HEK293 (cell line): ENCODE results near the gene SERTAD2.

Experiments
- ATF2 ChIP-seq: fragments of 450-650 bp; formaldehyde crosslinking; IDR thresholded peaks from 2 replicates; pipeline ENCODE4 v1.5.1; 2016; ENCODE audit warnings: missing biosample characterization, missing genetic modification characterization, low read depth
- HIC1 ChIP-seq: fragments of 450-650 bp; formaldehyde crosslinking; IDR thresholded peaks from 2 replicates; pipeline ENCODE4 v1.5.1; 2016; ENCODE audit warnings: missing biosample characterization, missing genetic modification characterization
- KLF1 ChIP-seq: fragments of 450-650 bp; formaldehyde crosslinking; IDR thresholded peaks from 2 replicates; pipeline ENCODE4 v1.5.1; 2016; ENCODE audit warnings: missing biosample characterization, missing genetic modification characterization
- KLF8 ChIP-seq: fragments of 450-650 bp; formaldehyde crosslinking; IDR thresholded peaks from 2 replicates; pipeline ENCODE4 v1.5.1; 2016; ENCODE audit warnings: missing biosample characterization, missing genetic modification characterization
- OSR2 ChIP-seq: fragments of 450-650 bp; formaldehyde crosslinking; IDR thresholded peaks from 2 replicates; pipeline ENCODE4 v1.5.1; 2016; ENCODE audit warnings: missing biosample characterization, missing genetic modification characterization
- PRDM1 ChIP-seq: fragments of 450-650 bp; formaldehyde crosslinking; IDR thresholded peaks from 2 replicates; pipeline ENCODE4; 2016; ENCODE audit warnings: missing biosample characterization, missing genetic modification characterization
- PRDM2 ChIP-seq: fragments of 450-650 bp; formaldehyde crosslinking; IDR thresholded peaks from 2 replicates; pipeline ENCODE4 v1.5.1; 2016; ENCODE audit warnings: missing biosample characterization, missing genetic modification characterization, borderline replicate concordance
- TSHZ1 ChIP-seq: fragments of 450-650 bp; formaldehyde crosslinking; IDR thresholded peaks from 2 replicates; pipeline ENCODE4 v1.5.1; 2016; ENCODE audit warnings: missing biosample characterization, missing genetic modification characterization, borderline replicate concordance
- ZBTB8A ChIP-seq: fragments of 450-650 bp; formaldehyde crosslinking; IDR thresholded peaks from 2 replicates; pipeline ENCODE4 v1.5.1; 2016; ENCODE audit warnings: missing biosample characterization, missing genetic modification characterization
- ZFP37 ChIP-seq: fragments of 450-650 bp; formaldehyde crosslinking; IDR thresholded peaks from 2 replicates; pipeline ENCODE4 v1.5.1; 2016; ENCODE audit warnings: missing biosample characterization, missing genetic modification characterization
- ZNF132 ChIP-seq: fragments of 450-650 bp; formaldehyde crosslinking; IDR thresholded peaks from 2 replicates; pipeline ENCODE4 v1.5.1; 2017; ENCODE audit warnings: missing biosample characterization, missing genetic modification characterization, borderline replicate concordance
- ZNF138 ChIP-seq: fragments of 450-650 bp; formaldehyde crosslinking; IDR thresholded peaks from 2 replicates; pipeline ENCODE4 v1.5.1; 2016; ENCODE audit warnings: missing biosample characterization, missing genetic modification characterization, borderline replicate concordance
- ZNF140 ChIP-seq: fragments of 450-650 bp; formaldehyde crosslinking; IDR thresholded peaks from 2 replicates; pipeline ENCODE4 v1.5.1; 2016; ENCODE audit warnings: missing biosample characterization, missing genetic modification characterization
- ZNF175 ChIP-seq: fragments of 450-650 bp; formaldehyde crosslinking; IDR thresholded peaks from 2 replicates; pipeline ENCODE4 v1.5.1; 2016; ENCODE audit warnings: missing biosample characterization, missing genetic modification characterization
- ZNF2 ChIP-seq: fragments of 450-650 bp; formaldehyde crosslinking; IDR thresholded peaks from 2 replicates; pipeline ENCODE4 v1.5.1; 2016; ENCODE audit warnings: missing biosample characterization, missing genetic modification characterization
- ZNF324 ChIP-seq: fragments of 450-650 bp; formaldehyde crosslinking; IDR thresholded peaks from 2 replicates; pipeline ENCODE4 v1.5.1; 2016; ENCODE audit warnings: missing biosample characterization, missing genetic modification characterization
- ZNF366 ChIP-seq: fragments of 450-650 bp; formaldehyde crosslinking; conservative IDR thresholded peaks from 2 replicates; pipeline ENCODE4 v1.5.1; 2016; ENCODE audit warnings: missing biosample characterization, missing genetic modification characterization
- ZNF394 ChIP-seq: fragments of 450-650 bp; formaldehyde crosslinking; IDR thresholded peaks from 2 replicates; pipeline ENCODE4 v1.5.1; 2016; ENCODE audit warnings: missing biosample characterization, missing genetic modification characterization, mild to moderate bottlenecking, moderate library complexity, borderline replicate concordance

Gene SERTAD2

GRCh38 chr2:64655018-64655664 lies 1.4 kb upstream of the SERTAD2 start (continued):
- TF ChIP-seq ZNF394 (tag by site-specific recombination) (peak; percentile 15; the same call in 1 of the 2 replicates), TSHZ1 (tag by site-specific recombination) (no peak), ZFP37 (no peak), KLF8 (no peak), KLF1 (tag by site-specific recombination) (no peak), ZNF140 (tag by site-specific recombination) (no peak), ATF2 (peak; percentile 82), ZNF138 (tag by site-specific recombination) (no peak), ZNF366 (no peak), PRDM2 (tag by site-specific recombination) (no peak), ZNF132 (tag by site-specific recombination) (no peak), HIC1 (tag by site-specific recombination) (no peak), ZNF324 (tag by site-specific recombination) (no peak), ZNF175 (tag by site-specific recombination) (no peak), OSR2 (tag by site-specific recombination) (no peak), PRDM1 (tag by site-specific recombination) (peak; percentile 52), ZNF2 (tag by site-specific recombination) (no peak), ZBTB8A (tag by site-specific recombination) (no peak)
- TF ChIP-seq, all 188 proteins: peak for 4
